ENCODE measurements around the gene MEN1.

The MEN1 gene

GRCh38 chr11:64760759-64761420, 49.5 kb downstream of the MEN1 start:
- no peak for DNase-seq

GRCh38 chr11:64759722-64760719, 50.3 kb downstream of the MEN1 start, which contains the start of gene PYGM:
TSS of gene PYGM (minus strand) at chr11:64759974. CDS start at chr11:64759898, 76 bp downstream.
- no peak for DNase-seq

- DNase-seq = no peak
Measured at GRCh38 chr11:64759131-64759721, 51.1 kb downstream of the MEN1 start.

- no peak for DNase-seq
Measured at GRCh38 chr11:64758330-64759079, 51.8 kb downstream of the MEN1 start.

- no peak for DNase-seq
Measured at GRCh38 chr11:64757549-64758329, 52.6 kb downstream of the MEN1 start.

GRCh38 chr11:64755681-64756361, 54.5 kb downstream of the MEN1 start:
- DNase-seq = no peak

GRCh38 chr11:64754919-64755662, 55.3 kb downstream of the MEN1 start:
- DNase-seq = no peak

GRCh38 chr11:64754124-64754918, 56.0 kb downstream of the MEN1 start:
- no peak for DNase-seq
